Colonic mucosa (tissue), 4 donors: ENCODE measurements around the gene RGMA. TPM values are rescaled to one million over a fixed set of nuclear protein-coding genes. Genes with fewer than 3 reads are reported as not detected.

ENCODE experiments used
- DNase-seq: peaks from one replicate; pipeline ENCODE4 v3.0.0-alpha.2; 2020
- H3K27ac ChIP-seq: fragments of 200-600 bp; one replicate; pipeline ENCODE4 v1.8.0; 2021
- H3K27me3 ChIP-seq: fragments of 200-600 bp; one replicate; pipeline ENCODE4 v1.8.0; 2021
- H3K36me3 ChIP-seq: fragments of 200-600 bp; one replicate; pipeline ENCODE4 v1.8.0; 2021
- H3K4me1 ChIP-seq: fragments of 200-600 bp; one replicate; pipeline ENCODE4 v1.8.0; 2021; ENCODE audit warnings: mild to moderate bottlenecking
- H3K4me3 ChIP-seq: fragments of 200-600 bp; one replicate; pipeline ENCODE4 v1.8.0; 2021
- H3K9ac ChIP-seq, 2 donors: one replicate each; pipeline ENCODE4 v1.7.0; 2013; ENCODE audit warnings: control low read depth in 2 of 2, low read depth in 2 of 2, low read length in 2 of 2
- H3K9me3 ChIP-seq: fragments of 200-600 bp; one replicate; pipeline ENCODE4 v1.8.0; 2021
- intact Hi-C: fragments of 100-400 bp; cut with DNase I; formaldehyde crosslinking; loops from one replicate; pipeline ENCODE4 v1.14.1; 2022
- total RNA-seq, 2 donors: library from RNA; stranded (reverse); fragmentation: NEBNext Ultra II Directional in 1 of 2; extraction: Animal tissue kit (Norgen Biotek cat#: 25700) in 1 of 2; gene quantifications; one replicate each; pipeline ENCODE4 v1.2.1, GENCODE V29; 2021
- TF ChIP-seq, protein P1 (sequence below): fragments of 200-600 bp; IDR thresholded peaks from one replicate; pipeline ENCODE4 v1.8.0; 2022; ENCODE audit warnings: antibody characterized with exemption, mild to moderate bottlenecking
- donor health status: healthy.
- donor health status: DM: no; HTN: no; CAD: no.
- donor health status: DM: no; HTN: no; CAD: no.

RGMA gene
- total RNA-seq, 2 donors from 2014 or later = 4.2 to 12.4 TPM

DNA sequence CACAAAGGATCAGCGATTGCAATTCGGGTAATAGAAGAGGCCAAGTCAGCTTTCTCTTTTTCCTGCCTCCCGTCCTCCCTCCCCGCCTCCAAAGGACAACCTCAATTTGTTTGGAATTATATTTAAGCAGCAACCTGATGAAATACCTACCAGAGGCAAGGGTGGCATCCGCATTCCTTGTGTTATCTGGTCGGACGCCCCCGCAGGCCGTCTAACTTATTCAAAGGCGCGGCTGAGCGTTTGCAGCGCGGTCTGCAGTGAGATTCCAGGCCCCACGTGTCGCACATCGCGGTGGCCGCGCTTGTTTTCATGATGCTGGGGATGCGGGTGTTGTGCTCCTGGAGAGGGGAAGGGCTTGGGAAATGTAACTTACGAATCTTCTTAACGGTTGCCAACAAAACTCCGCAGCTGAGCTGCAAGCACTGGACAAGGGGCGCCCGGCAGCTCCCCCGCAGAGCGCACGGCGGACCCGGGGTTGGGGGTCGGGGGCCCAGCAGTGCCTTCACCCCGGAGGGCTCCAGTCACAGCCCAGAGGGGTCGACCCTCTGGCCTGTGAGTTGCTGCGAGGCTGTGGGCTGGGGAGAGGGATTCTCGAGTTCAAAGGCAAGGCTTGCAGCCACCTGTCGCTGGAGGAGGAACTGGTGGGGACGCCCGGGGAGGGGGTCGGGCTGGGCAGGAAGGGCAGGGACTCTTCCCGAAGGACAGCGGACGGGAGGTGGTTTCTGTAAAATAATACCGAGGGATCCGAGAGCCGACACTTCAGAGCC is 20.5 kb upstream of the RGMA start:
- H3K4me3 ChIP-seq = no peak overlapping the region
- H3K9me3 ChIP-seq = no peaks in the 10 kb centered on the region
- DNase-seq = no peak
- H3K4me1 ChIP-seq = no peaks in the 10 kb centered on the region
- TF ChIP-seq, protein P1, sequence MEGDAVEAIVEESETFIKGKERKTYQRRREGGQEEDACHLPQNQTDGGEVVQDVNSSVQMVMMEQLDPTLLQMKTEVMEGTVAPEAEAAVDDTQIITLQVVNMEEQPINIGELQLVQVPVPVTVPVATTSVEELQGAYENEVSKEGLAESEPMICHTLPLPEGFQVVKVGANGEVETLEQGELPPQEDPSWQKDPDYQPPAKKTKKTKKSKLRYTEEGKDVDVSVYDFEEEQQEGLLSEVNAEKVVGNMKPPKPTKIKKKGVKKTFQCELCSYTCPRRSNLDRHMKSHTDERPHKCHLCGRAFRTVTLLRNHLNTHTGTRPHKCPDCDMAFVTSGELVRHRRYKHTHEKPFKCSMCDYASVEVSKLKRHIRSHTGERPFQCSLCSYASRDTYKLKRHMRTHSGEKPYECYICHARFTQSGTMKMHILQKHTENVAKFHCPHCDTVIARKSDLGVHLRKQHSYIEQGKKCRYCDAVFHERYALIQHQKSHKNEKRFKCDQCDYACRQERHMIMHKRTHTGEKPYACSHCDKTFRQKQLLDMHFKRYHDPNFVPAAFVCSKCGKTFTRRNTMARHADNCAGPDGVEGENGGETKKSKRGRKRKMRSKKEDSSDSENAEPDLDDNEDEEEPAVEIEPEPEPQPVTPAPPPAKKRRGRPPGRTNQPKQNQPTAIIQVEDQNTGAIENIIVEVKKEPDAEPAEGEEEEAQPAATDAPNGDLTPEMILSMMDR = no peak
- no peak overlapping the region for H3K27ac ChIP-seq
- intact Hi-C loops = no loop called here
- H3K27me3 ChIP-seq = no peaks in the 10 kb centered on the region
- H3K9ac ChIP-seq = no peak overlapping the region
- H3K36me3 ChIP-seq = no peaks in the 10 kb centered on the region

DNA sequence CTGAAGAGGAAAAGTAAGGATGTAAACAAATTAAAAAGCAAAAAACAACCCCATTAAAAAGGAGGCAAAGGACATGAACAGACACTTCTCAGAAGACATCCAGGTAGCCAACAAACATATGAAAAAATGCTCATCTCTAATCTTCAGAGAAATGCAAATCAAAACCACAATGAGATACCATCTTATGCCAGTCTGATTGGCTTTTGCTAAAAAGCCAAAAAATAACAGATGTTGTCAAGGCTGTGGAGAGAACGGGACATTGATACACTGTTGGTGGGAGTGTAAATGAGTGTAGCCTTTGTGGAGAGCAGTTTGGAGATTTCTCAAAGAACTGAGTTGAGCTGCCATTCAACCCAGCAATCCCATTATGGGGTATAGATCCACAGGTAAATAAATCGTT is 18.6 kb upstream of the RGMA start:
- no peak overlapping the region for H3K9ac ChIP-seq
- H3K36me3 ChIP-seq = no peaks in the 10 kb centered on the region
- DNase-seq = no peak

DNA sequence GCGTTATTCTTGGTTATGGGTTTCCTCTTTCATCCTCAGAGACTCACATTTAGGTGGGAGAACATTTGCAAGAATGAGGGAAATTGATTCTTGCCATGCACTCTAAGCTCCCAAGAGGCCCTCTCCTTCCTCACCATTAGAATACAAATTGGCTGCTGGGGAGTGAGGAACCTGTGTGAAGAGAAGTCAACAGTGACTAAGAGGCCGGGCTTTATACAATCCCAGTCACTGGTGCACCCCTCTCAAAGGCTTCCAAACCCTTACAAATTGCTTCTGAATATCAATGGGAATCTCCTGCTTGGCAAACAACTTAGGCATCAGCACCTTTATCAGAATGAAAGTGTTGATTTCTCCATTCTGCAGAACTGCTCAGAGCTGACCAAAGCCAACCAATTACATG is 16.5 kb upstream of the RGMA start:
- TF ChIP-seq, protein P1 = no peak

More for the DNA sequence above, 18.6 kb upstream of the RGMA start:
- no peaks in the 10 kb centered on the region for H3K27me3 ChIP-seq
- H3K4me3 ChIP-seq = no peak overlapping the region
- no peaks in the 10 kb centered on the region for H3K9me3 ChIP-seq
- H3K27ac ChIP-seq = no peak overlapping the region
- no peaks in the 10 kb centered on the region for H3K4me1 ChIP-seq
- TF ChIP-seq, protein P1 = no peak
- intact Hi-C loops = no loop called here

DNA sequence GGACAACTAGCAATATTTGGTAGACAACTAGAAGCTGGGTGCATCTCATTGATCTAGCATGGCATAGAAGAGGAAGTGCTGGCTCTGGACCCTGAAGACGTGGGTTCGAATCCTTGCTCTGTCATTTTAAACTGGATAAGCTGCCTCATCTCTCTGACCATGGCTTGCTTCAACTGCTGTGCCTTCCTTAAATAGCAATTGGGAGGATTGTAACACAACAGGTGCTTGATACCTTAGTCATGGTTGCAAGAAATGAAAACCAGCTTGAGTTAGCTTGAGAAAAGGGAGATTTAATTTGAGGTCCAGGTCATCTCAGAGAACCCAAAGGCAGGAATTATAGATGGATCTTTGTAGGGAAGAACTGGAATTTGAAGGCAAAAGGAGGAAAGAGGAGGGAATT is 14.8 kb upstream of the RGMA start:
- H3K36me3 ChIP-seq = no peaks in the 10 kb centered on the region
- H3K27ac ChIP-seq = no peak overlapping the region
- intact Hi-C loops = no loop called here
- H3K27me3 ChIP-seq = no peaks in the 10 kb centered on the region
- H3K4me3 ChIP-seq = no peak overlapping the region
- H3K4me1 ChIP-seq = no peaks in the 10 kb centered on the region
- DNase-seq = no peak
- H3K9ac ChIP-seq = no peak overlapping the region
- no peaks in the 10 kb centered on the region for H3K9me3 ChIP-seq
- TF ChIP-seq, protein P1 = no peak

More for the DNA sequence above, 16.5 kb upstream of the RGMA start:
- Histone ChIP-seq H3K27ac (no peak overlapping the region), H3K4me1 (no peaks in the 10 kb centered on the region), H3K27me3 (no peaks in the 10 kb centered on the region), H3K9ac (no peak overlapping the region), H3K4me3 (no peak overlapping the region), H3K36me3 (no peaks in the 10 kb centered on the region), H3K9me3 (no peaks in the 10 kb centered on the region)
- intact Hi-C loops = no loop called here
- DNase-seq = no peak

DNA sequence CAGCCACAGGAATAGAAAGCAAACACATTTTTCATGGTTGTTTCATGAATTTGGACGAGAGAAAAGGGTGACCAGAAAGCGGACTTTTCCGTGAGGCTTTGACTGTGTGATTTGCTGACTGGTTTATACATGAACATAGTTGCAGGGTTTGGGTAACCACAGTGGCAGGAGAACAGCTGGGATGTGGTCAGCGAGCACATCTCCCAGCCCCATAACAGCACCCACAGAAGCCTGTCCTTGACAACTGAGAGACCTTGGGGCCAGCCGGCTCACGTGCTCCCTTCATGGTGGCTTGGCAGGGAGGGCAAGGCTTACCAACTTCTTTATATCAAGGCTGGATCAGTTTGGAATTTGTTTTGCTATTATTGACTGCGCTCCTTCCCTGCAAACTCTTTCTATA is 13.2 kb upstream of the RGMA start:
- H3K9ac ChIP-seq = no peak overlapping the region
- DNase-seq = no peak
- no peak overlapping the region for H3K4me3 ChIP-seq
- no peaks in the 10 kb centered on the region for H3K27me3 ChIP-seq
- no peak overlapping the region for H3K27ac ChIP-seq
- H3K36me3 ChIP-seq = no peaks in the 10 kb centered on the region
- H3K4me1 ChIP-seq = no peaks in the 10 kb centered on the region
- H3K9me3 ChIP-seq = no peaks in the 10 kb centered on the region
- TF ChIP-seq, protein P1 = no peak
- intact Hi-C loops = no loop called here
